IMR-90 (cell line): ENCODE data around the gene KRTAP5-6. TPM values are rescaled to one million over a fixed set of nuclear protein-coding genes. Genes with fewer than 3 reads are reported as not detected.

Source experiments
- ATAC-seq: fragments of 200-7000 bp; cut with Tn5 transposase; 2 replicates; pipeline ENCODE4 v1.9.1; 2020; ENCODE audit warnings: low read depth, mild to moderate bottlenecking, moderate library complexity
- BruUV-seq: library from RNA; stranded (reverse); fragments of 400-500 nt; replicated peaks from 2 replicates; lab custom pipeline; 2021; lab: Mats Ljungman, UMichigan
- CTCF ChIA-PET: fragments of 300-600 bp; formaldehyde crosslinking; extraction: SDS; loops from one replicate; lab custom pipeline; 2021; ENCODE audit warnings: antibody characterized with exemption; lab: Yijun Ruan, JAX
- POLR2A ChIA-PET: fragments of 300-600 bp; sonication (Branson Sonifier 250); formaldehyde crosslinking; loops from one replicate; lab custom pipeline; 2022; ENCODE audit warnings: antibody characterized with exemption; ENCODE audit not compliant: unreplicated experiment; lab: Charles Lee
- DNase-seq: peaks from one replicate; pipeline ENCODE4 v3.0.0; 2013
- H2AFZ ChIP-seq: replicated peaks from 2 replicates; pipeline ENCODE3; 2013; ENCODE audit warnings: low read length, mild to moderate bottlenecking; ENCODE audit not compliant: poor library complexity
- H2AK5ac ChIP-seq: 2 replicates; pipeline ENCODE4 v1.6.1; 2013; ENCODE audit warnings: low read depth, low read length, inconsistent platforms
- H2AK9ac ChIP-seq: replicated peaks from 2 replicates; pipeline ENCODE3; 2013; ENCODE audit warnings: mild to moderate bottlenecking, low read depth, low read length, moderate library complexity; ENCODE audit not compliant: poor library complexity
- H2BK120ac ChIP-seq: 2 replicates; pipeline ENCODE4 v1.6.1; 2013; ENCODE audit warnings: low read depth, low read length, inconsistent platforms
- H2BK15ac ChIP-seq: 3 replicates; pipeline ENCODE4 v1.6.1; 2013; ENCODE audit warnings: low read depth, low read length, inconsistent platforms
- H2BK20ac ChIP-seq: 2 replicates; pipeline ENCODE4 v1.6.1; 2013; ENCODE audit warnings: low read depth, mild to moderate bottlenecking, inconsistent platforms, low read length, moderate library complexity
- H2BK5ac ChIP-seq: 2 replicates; pipeline ENCODE4 v1.6.1; 2013; ENCODE audit warnings: mild to moderate bottlenecking, low read depth, low read length, inconsistent platforms; ENCODE audit not compliant: poor library complexity, severe bottlenecking
- H3K14ac ChIP-seq: replicated peaks from 2 replicates; pipeline ENCODE4 v1.6.1; 2013; ENCODE audit warnings: low read depth, low read length, inconsistent platforms
- H3K18ac ChIP-seq: 2 replicates; pipeline ENCODE4 v1.6.1; 2013; ENCODE audit warnings: low read depth, low read length, control low read depth
- H3K23ac ChIP-seq: 2 replicates; pipeline ENCODE4 v1.6.1; 2013; ENCODE audit warnings: low read depth, low read length, inconsistent platforms
- H3K27ac ChIP-seq: 2 replicates; pipeline ENCODE4 v1.5.1; 2013; ENCODE audit warnings: mild to moderate bottlenecking, control low read depth, low read length; ENCODE audit not compliant: insufficient read depth
- H3K27me3 ChIP-seq: 2 replicates; pipeline ENCODE4 v1.6.1; 2013; ENCODE audit warnings: low read length; ENCODE audit not compliant: control insufficient read depth, insufficient read depth
- H3K36me3 ChIP-seq: 2 replicates; pipeline ENCODE4 v1.6.1; 2013; ENCODE audit warnings: low read length, mixed read lengths; ENCODE audit not compliant: control insufficient read depth, insufficient read depth
- H3K4ac ChIP-seq: 2 replicates; pipeline ENCODE4 v1.6.1; 2013; ENCODE audit warnings: low read depth, low read length, inconsistent platforms
- H3K4me1 ChIP-seq: 2 replicates; pipeline ENCODE4 v1.6.1; 2013; ENCODE audit warnings: low read length, mixed read lengths; ENCODE audit not compliant: control insufficient read depth, insufficient read depth
- H3K4me2 ChIP-seq: 2 replicates; pipeline ENCODE4 v1.6.1; 2013; ENCODE audit warnings: low read depth, mild to moderate bottlenecking, control low read depth, low read length, moderate library complexity
- H3K4me3 ChIP-seq: 2 replicates; pipeline ENCODE4 v1.5.1; 2013; ENCODE audit warnings: low read depth, mild to moderate bottlenecking, control low read depth, low read length, moderate library complexity; ENCODE audit not compliant: insufficient read depth
- H3K56ac ChIP-seq: 2 replicates; pipeline ENCODE4 v1.6.1; 2013; ENCODE audit warnings: low read length, inconsistent platforms; ENCODE audit not compliant: insufficient read depth; ENCODE audit errors: extremely low read depth
- H3K79me1 ChIP-seq, 2 experiments: 2 replicates each; pipeline ENCODE4 v1.6.1; 2013; ENCODE audit warnings: low read length in 2 of 2, inconsistent platforms in 1 of 2, low read depth in 1 of 2
- H3K9ac ChIP-seq: 2 replicates; pipeline ENCODE4 v1.6.1; 2013; ENCODE audit warnings: low read depth, low read length, control low read depth
- H3K9me1 ChIP-seq: 2 replicates; pipeline ENCODE4 v1.6.1; 2013; ENCODE audit warnings: low read length, inconsistent platforms; ENCODE audit not compliant: insufficient read depth
- H3K9me3 ChIP-seq: 2 replicates; pipeline ENCODE4 v1.6.1; 2013; ENCODE audit warnings: low read length; ENCODE audit not compliant: control insufficient read depth, insufficient read depth
- H4K20me1 ChIP-seq: 2 replicates; pipeline ENCODE4 v1.6.1; 2013; ENCODE audit warnings: low read length, inconsistent platforms; ENCODE audit not compliant: insufficient read depth
- H4K5ac ChIP-seq: 2 replicates; pipeline ENCODE4 v1.6.1; 2013; ENCODE audit warnings: mild to moderate bottlenecking, low read depth, low read length, control low read depth
- H4K8ac ChIP-seq, 2 experiments: 2 replicates each; pipeline ENCODE4 v1.6.1; 2013; ENCODE audit warnings: low read depth in 2 of 2, low read length in 2 of 2, control low read depth in 1 of 2, inconsistent platforms in 1 of 2
- H4K91ac ChIP-seq: 2 replicates; pipeline ENCODE4 v1.6.1; 2013; ENCODE audit warnings: low read depth, low read length, inconsistent platforms; ENCODE audit not compliant: insufficient read depth
- BHLHE40 ChIP-seq: fragments of 150-350 bp; IDR thresholded peaks from 2 replicates; pipeline ENCODE4 v1.6.1; 2016; ENCODE audit warnings: mild to moderate bottlenecking, low read depth, low read length
- CTCF ChIP-seq: conservative IDR thresholded peaks from 2 replicates; pipeline ENCODE4 v1.5.1; 2012; ENCODE audit warnings: mild to moderate bottlenecking, low read depth, low read length, improper control_type of control experiment
- FOS ChIP-seq: fragments of 150-350 bp; IDR thresholded peaks from 2 replicates; pipeline ENCODE4 v1.6.1; 2016; ENCODE audit warnings: low read depth, low read length
- MAZ ChIP-seq: IDR thresholded peaks from 2 replicates; pipeline ENCODE4 v1.6.1; 2012; ENCODE audit warnings: low read depth, mild to moderate bottlenecking, low read length, improper control_type of control experiment, moderate library complexity, borderline replicate concordance
- RCOR1 ChIP-seq: IDR thresholded peaks from 2 replicates; pipeline ENCODE4 v1.6.1; 2012; ENCODE audit warnings: mild to moderate bottlenecking, low read length, improper control_type of control experiment; ENCODE audit not compliant: insufficient replicate concordance
- SMC3 ChIP-seq: fragments of 150-350 bp; IDR thresholded peaks from 2 replicates; pipeline ENCODE4 v1.6.1; 2016; ENCODE audit warnings: low read depth, mild to moderate bottlenecking, antibody characterized with exemption, low read length, moderate library complexity
- WGBS, 2 experiments: methylation state at CpG; one replicate each; pipeline versions ENCODE4 v1.1.5 to v1.1.7; 2013; ENCODE audit warnings: missing lambda C conversion rate in 2 of 2; ENCODE audit not compliant: insufficient read length in 1 of 2; ENCODE audit errors: extremely low coverage in 2 of 2; 5-methylcytosine and 5-hydroxymethylcytosine counted together
- dilution Hi-C: fragments of 300-500 bp; cut with HindIII; formaldehyde crosslinking; loops from one replicate; pipeline ENCODE4 v1.14.3; 2018; ENCODE audit warnings: low sequenced_read_pairs; ENCODE audit not compliant: unreplicated experiment
- in situ Hi-C: fragments of 300-500 bp; cut with MboI; formaldehyde crosslinking; loops from 3 replicates; pipeline ENCODE4 v1.14.3; 2019; ENCODE audit warnings: low sequenced_read_pairs, inconsistent platforms, mixed read lengths
- intact Hi-C: fragments of 100-400 bp; cut with micrococcal nuclease; formaldehyde crosslinking; loops from 2 replicates; pipeline ENCODE4 v1.10.0; 2022
- polyA plus RNA-seq, 3 experiments: library from polyadenylated mRNA; depleted of rRNA; stranded (reverse); fragments of >200 nt; gene quantifications; 2 replicates each; pipeline ENCODE4 v1.2.3, GENCODE V29; 2012; ENCODE audit warnings: low replicate concordance in 1 of 3
- total RNA-seq: library from RNA; depleted of rRNA; stranded (reverse); fragments of >200 nt; gene quantifications from 2 replicates; pipeline ENCODE4 v1.2.3, GENCODE V29; 2012

KRTAP5-6 gene
- total and polyA plus RNA-seq, 2 of the 4 experiments (the other 2 are of a cell fraction) = not detected

DNA sequence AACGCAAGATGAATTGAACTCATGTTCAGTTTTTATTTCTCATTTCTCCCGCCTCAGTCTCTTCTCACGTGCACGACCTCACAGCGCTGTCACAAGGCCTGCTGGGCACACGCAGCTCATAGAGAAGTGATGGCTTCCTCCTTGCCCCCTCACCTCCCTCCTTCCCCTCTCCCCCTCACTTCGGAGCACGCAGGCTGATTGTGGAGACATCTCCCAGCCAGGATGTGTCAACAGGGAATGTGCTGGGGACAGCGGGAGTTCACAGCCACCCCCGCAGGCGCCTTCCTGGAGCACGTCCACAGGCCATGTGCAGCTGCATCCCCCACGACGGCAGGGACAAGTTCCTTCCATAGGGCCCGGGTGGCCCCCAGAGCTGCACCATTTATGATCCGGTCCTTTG lies 29.1 kb upstream of the KRTAP5-6 start:
- ATAC-seq (no peak), DNase-seq (no peak)
- Histone ChIP-seq H3K18ac (no peak overlapping the region), H2AK5ac (no peak overlapping the region), H3K4me2 (no peak overlapping the region), H3K9me1 (no peaks in the 10 kb centered on the region; the same call in 1 of the 2 replicates), H3K9ac (no peak overlapping the region), H3K79me1 (no peaks in the 10 kb centered on the region), H2BK120ac (no peak overlapping the region), H2AFZ (no peak overlapping the region), H3K4ac (no peak overlapping the region), H3K4me1 (no peaks in the 10 kb centered on the region), H3K36me3 (no peaks in the 10 kb centered on the region), H4K8ac (no peak overlapping the region), H3K14ac (no peak overlapping the region), H3K9me3 (0 out of 2 replicates have a peak, but pooled peaks cover 2% of the 10 kb centered on the region), H3K4me3 (no peak overlapping the region), H4K20me1 (no peaks in the 10 kb centered on the region), H4K91ac (no peak overlapping the region), H3K27ac (no peak overlapping the region), H4K5ac (no peak overlapping the region), H2AK9ac (no peak overlapping the region), H2BK20ac (no peak overlapping the region), H2BK5ac (no peak overlapping the region), H3K27me3 (peaks cover 36% of the 10 kb centered on the region), H3K56ac (no peak overlapping the region), H3K23ac (no peak overlapping the region), H2BK15ac (no peak overlapping the region)
- POLR2A ChIA-PET = no interaction called here
- no TSS peak for BruUV-seq
- CTCF ChIA-PET = no interaction called here
- WGBS, 2 experiments = 26% methylated on average over 8 of the region's 16 CpGs; no CpG with 5 or more reads in 1 of the 2 experiments
- in situ Hi-C loops = no loop called here
- dilution Hi-C loops = no loop called here
- TF ChIP-seq MAZ (no peak), SMC3 (no peak), FOS (no peak), CTCF (no peak), RCOR1 (no peak), BHLHE40 (peak; percentile 60)
- intact Hi-C loops = no loop called here
